Measurements from ENCODE around the gene STK10.
A peak's percentile ranks its signal among the peaks of the same experiment; 100 is the strongest.

STK10 gene

GRCh38 chr5:172188893-172189692 is 1.1 kb upstream of the STK10 start:
- DNase-seq, result no peak

GRCh38 chr5:172187118-172188032 is 649 bp downstream of the STK10 start:
- peak; percentile 37 to 60 for DNase-seq

DNA sequence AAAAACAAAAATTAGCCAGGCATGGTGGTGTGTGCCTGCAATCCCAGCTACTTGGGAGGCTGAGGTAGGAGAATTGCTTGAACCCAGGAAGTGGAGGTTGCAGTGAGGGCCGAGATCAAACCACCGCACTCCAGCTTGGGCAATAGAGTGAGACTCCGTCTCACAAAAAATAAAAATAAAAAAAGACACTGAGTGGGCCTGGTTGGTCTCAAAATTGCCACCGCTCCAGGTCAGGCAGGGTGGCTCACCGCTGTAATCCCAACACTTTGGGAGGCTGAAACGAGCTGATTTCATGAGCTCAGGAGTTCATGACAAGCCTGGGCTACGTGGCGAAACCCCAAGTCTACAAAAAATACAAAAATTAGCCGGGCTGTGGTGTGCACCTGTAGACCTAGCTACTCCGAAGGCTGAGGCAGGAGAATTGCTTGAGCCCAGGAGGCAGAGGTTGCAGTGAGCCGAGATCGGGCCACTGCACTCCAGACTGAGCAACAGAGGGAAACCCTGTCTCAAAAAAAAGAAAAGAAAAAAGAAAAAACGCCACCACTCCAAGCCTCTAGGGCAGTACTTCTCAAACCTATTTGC is 1.8 kb downstream of the STK10 start:
- no peak for DNase-seq

GRCh38 chr5:172185096-172185461 is 2.9 kb downstream of the STK10 start:
- DNase-seq, result peak in 1 of 2 experiments; percentile 23

DNA sequence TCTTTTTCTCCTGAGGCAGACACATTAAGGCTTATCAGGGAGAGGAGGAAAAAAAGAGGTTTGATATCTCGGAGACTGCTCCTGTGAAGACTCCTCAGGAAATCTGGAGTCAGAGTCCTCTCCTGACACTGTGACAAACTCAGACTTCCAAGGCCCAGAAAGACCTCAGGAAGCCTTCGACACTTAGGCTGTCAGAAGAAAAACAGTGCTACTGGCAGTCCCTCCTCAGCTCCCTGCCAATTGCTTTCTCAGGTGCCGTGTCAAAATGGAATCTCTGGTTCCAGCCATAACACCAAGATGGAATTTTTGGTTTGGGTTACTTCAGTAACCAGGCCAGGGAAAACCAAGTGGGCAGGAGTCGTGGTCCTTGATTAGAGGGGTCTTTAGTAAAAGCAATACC is 4.1 kb downstream of the STK10 start:
- DNase-seq, result no peak

GRCh38 chr5:172182291-172182690 is 5.7 kb downstream of the STK10 start:
- no peak for DNase-seq

- no peak for DNase-seq
Measured at GRCh38 chr5:172180936-172181335, 7.1 kb downstream of the STK10 start.

- peak; percentile 81 to 85 for DNase-seq
Measured at GRCh38 chr5:172178991-172179989, 8.7 kb downstream of the STK10 start.

GRCh38 chr5:172178301-172178987 is 9.6 kb downstream of the STK10 start:
- no peak for DNase-seq

DNA sequence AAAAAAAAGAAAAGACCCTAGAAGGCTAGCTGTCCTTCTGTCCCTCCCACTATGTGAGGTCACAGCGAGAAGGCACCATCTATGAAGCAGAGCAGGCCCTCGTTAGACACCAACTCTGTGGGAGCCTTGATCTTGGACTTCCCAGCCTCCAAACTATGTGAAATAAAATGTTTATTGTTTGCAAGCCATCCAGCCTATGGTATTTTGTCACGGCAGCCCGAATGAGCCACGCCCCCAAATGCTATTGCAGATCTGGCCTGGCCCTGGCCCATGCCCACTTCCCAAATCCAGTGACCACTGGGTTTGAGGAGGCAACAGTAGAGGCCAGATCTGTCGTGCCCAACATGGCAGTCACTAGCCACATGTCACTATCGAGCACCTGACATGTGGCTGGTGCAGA is 10.8 kb downstream of the STK10 start:
- no peak for DNase-seq

- peak; percentile 91 to 92 for DNase-seq
Measured at GRCh38 chr5:172175263-172175719, 12.7 kb downstream of the STK10 start.

DNA sequence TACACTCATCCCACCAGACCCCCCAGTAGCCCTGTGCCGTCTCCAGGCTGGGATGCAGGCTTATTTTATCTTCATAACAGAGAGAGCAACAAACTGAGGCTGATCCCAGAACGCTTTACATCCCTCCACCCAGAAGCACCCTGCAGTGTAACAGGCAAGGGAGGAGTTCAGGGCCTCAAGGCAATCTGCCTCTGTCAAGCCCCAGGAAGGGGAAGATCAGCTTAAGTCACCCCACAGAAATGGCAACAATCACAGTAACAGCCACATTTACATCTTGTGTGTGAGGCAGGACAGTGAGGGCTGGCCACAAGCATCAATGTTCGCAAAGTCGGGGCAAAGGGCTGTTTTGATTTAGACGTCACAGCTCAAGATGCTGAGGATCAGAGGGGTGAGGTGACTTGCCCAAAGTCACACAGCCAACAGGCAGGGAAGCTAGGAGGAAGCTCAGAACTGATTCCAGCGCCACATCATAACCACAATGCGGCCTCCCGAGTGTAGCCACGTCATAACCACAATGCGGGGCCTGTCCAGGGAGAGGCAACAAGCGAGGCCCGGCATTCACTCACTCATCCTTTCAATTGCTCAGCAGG is 14.4 kb downstream of the STK10 start:
- no peak for DNase-seq

- DNase-seq, result no peak
Measured at GRCh38 chr5:172172912-172173563, 15.0 kb downstream of the STK10 start.

GRCh38 chr5:172171118-172171517 is 16.9 kb downstream of the STK10 start:
- DNase-seq, result no peak

DNA sequence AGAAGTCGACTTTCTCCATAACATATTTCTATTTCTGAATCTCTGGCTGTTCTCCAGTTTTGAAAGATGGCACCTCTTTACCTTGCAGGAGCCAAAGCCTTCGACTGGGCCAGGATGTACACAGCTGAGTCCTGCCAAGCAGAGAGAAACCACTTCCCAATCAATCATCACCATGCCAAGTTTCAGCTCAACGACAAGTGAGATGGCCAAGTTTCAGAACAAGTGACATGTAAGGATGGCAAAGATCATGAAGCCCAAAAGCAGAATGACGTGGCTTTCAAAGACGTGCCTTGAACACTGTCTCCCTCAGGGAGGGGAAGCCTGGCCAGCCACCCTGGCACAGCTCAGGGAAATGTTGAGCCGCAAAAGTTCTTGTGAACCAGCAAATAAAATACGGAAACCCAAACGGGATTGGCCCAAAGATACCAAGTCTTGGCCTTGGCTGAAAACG is 17.7 kb downstream of the STK10 start:
- no peak for DNase-seq

GRCh38 chr5:172169216-172169615 is 18.8 kb downstream of the STK10 start:
- no peak for DNase-seq

DNA sequence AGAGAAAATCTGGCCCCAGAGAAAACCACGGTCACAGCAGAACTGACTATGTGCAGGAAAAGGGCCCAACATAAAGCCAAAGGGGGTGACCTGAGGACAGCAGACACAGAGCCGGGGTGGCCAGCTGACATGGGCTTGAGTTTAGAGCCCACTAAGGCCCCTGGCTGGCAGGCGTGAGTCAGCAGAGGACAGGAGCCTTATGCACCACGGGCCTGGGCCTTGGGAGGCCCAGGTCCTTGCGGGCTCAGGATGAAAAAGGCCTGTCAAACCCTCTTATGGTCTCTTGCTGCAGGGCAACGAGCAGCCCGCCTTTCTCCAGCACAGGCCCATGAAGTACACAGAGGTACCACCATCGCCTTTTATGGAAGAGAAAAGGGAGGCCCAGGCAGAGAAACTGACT is 19.7 kb downstream of the STK10 start:
- no peak for DNase-seq

GRCh38 chr5:172167895-172168294 is 20.1 kb downstream of the STK10 start:
- no peak for DNase-seq

DNA sequence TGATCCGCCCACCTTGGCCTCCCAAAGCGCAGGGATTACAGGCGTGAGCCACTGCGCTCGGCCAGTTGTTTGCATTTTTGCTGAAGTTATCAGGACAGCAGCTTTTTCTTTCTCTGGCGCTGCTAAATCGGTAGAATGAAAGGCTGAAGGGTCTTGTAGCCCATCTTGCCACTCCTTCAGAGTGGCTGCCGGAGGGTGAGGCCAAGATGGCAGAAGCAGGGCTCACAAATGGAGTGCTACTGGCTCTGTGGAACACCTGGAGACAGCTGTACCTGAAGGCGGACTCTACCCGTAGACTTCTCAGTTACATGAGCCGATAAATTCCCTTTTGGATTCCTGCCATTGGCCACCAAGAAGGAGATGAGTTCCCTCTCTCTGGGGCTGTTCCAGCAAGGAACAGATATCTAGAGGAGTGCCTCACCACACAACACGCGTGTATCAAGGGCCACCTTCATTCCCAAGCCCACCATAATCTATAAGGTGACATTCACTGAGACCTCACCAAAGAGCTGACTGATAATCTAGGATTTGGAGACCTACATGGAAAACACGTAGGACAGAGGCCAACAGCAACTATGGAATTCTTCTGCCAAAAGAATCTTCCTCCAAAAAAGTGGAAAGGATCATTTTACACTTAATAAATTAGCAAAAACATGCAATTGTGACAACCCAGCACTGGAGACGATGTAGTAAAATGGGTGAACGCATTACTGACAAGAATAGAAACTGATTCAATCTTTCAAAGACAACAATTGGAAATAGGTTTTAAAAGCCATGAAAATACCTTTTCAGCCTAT is 21.8 kb downstream of the STK10 start:
- no peak for DNase-seq

DNA sequence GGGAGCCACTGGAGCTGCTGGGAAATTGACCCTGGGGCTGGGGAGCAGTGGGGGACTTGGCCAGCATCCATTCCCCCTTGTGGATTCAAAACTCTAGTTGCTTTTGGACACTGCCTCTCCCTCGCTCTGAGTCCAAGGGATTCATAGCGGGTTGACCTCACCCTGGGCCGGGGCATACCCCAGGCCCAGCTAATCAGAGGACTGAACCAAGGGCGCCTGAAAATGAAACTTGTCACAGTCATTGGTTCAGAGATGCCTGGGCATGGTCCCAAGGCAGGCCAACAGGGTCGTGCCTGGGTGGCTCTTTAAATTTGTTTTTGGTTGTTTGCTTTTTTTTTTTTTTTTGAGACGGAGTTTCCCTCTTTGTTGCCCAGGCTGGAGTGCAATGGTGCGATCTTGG is 22.6 kb downstream of the STK10 start:
- no peak for DNase-seq

Measured in AML-193 (cell line).